Ramos (cell line): Measurements from ENCODE around the gene UBE2D3.

ENCODE experiments used
- in situ Hi-C: fragments of 300-500 bp; cut with MboI; formaldehyde crosslinking; loops from one replicate; pipeline ENCODE4 v1.14.3; 2022; ENCODE audit warnings: low sequenced_read_pairs; ENCODE audit not compliant: unreplicated experiment

UBE2D3 gene

DNA sequence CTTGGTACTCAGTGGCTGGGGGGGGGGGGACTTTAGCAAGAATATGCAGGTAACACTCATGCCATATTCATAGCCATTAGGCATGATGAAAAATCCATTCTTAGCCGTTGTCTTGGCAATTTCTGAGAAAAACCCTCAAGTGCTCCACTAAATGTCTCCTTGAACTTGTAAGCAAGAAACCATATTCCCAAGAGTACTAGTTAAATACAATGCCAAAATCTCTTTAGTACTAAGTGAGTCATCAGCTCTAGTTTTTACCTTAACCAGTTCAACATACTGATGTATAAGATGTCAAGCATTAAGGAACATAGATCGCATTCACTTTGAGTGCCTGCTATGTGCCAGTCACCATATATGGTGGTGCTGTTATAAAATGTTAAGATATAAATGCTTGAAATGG is 27.5 kb downstream of the UBE2D3 start:
- in situ Hi-C loops: no loop called here

DNA sequence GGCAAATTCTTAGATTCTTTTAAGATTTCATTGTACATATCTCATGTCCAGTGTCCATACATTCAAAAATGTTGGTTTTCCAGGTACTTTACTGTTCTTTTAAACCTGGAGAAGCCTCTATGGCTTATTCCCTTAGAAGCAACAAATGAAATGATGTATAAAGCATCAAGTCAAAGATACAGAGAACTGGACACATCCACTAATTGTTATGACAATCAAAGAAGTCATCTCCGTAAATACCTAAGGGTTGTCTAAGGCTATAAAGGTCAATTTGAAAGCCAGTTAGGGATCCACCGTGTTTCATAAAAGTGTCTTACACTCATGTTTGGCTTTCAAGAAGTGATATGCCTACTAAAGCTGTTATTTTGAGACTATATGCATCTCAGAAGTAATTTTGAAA is 32.4 kb downstream of the UBE2D3 start:
- in situ Hi-C loops: no loop called here

DNA sequence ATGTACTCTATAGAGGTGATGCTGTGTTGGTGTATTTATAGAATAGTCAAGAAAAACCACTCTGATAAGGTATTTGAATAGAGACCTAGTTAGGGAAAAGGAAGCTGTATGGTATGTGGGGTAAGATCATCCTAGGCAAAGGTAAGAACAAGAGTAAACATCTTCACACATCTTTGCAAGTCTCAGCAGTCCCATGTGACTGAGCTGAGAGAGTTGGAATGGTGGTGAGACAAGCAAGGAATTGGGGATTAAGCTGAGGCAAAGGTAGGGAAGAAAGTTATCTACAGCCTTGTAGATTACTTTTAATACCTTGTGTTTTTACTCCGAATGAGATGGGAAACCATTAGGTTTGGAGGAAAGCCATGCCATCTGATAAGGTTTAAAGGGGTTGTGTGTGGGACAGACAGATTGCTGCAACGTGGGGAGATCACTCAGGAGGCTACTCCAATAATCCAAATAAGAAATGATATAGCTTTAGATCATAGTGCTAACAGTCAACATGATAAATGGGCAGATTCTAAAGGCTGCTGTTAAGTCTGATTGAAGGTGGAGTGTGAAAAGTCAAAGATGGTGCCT is 34.9 kb downstream of the UBE2D3 start:
- in situ Hi-C loops: no loop called here

DNA sequence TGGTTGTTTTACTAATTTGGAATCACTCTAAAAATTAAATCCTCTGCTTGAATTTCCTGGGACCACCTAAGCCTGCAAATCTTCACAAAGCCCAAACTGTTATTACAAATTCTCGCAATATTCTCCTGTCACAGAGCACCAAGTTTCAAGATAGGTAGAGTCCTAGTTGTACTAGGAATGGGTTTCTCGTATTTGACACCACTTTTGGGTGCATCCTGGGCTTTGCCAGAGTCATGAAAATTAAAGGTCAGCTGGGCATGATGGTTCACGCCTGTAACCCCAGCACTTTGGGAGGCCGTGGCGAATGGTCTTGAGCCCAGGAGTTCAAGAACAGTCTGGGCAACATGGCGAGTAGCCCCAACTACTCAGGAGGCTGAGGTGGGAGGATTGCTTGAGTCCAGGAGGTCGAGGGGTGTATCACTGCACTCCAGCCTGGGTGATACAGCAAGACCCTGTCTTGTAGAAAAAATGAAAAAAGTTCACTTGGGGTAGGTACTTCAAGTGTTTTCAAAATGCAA is 36.0 kb downstream of the UBE2D3 start:
- in situ Hi-C loops: no loop called here

DNA sequence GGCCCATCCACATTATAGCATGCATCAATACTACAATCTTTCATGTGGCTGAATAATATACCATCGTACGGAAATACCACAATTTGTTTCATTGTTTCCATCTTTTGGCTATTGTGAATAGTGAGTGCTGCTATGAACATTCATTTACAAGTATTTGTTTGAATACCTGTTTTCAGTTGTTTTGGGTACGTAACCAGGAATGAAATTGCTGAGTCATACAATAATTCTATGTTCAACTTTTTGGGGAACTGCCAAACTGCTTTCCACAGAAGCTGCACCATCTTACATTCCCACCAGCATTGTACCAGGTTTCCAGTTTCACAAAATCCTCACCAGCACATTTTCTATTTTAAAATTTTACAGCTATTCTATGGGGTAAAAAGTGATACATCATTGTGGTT is 38.0 kb downstream of the UBE2D3 start:
- in situ Hi-C loops: no loop called here

DNA sequence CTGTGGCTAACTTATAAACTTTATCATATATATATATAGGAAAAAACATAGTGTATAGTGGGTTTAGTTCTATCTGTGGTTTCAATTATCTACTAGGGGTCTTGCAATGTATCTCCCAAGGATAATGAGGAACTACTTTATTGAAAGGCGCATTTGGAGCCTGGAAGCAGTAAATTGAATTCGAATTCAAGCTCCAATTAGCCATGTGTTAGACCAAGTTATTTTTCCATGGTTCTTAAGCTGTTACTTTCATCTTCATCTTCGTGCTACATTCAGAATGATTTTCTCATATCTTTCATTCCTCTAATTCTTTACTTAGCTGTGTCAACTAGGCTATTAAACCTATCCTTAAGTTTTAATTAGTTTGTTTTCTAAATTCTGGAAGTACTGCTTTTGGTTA is 39.4 kb downstream of the UBE2D3 start:
- in situ Hi-C loops: no loop called here

DNA sequence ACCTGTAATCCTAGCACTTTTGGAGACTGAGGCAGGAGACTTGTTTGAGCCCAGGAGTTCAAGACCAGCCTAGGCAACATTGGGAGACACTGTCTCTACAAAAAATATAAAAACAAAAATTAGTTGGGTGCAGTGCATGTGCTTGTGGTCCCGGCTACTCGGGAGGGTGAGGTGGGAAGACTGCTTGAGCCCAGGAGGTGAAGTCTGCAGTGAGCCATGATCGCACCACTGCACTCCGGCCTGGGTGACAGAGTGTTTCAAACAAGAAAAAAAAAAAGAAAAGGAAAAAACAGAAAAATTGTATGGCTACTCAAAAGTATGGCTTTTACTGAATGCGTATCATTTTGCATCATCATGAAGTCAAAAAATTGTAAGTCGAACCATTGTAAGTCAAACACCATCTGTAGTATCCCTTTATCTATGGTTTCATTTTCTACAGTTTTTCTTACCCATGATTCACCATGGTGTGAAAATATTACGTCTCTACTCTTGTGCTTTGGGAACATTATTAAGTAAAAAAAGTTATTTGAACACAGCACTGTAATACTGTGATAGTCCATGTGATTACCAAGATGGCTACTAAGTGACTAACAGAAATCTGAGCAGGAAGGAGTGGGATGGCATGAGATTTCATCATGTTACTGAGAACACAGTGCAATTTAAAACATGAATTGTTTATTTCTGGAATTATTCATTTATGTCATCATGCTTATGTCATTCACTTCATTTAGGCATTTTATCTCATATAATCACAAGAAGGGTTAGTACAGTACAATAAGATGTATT is 40.1 kb downstream of the UBE2D3 start:
- in situ Hi-C loops: no loop called here

DNA sequence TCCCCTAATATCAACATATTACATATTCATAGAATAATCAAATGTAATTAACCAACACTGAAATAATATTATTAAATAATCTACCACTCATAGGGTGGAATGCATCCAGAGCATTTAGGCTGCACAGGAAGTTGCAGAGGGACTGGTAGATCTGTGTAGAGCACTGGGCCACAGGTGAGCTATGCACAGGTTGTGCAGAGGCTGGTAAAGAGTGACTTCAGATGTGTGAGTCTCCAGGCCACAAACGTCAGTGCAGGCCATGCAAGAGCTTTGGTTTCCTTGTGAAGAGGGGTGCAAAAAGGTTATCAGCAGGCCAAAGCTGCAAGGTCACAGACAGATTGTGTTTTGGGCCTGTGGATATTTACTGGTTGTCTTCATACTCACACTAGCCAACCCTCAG is 41.1 kb downstream of the UBE2D3 start:
- in situ Hi-C loops: no loop called here

DNA sequence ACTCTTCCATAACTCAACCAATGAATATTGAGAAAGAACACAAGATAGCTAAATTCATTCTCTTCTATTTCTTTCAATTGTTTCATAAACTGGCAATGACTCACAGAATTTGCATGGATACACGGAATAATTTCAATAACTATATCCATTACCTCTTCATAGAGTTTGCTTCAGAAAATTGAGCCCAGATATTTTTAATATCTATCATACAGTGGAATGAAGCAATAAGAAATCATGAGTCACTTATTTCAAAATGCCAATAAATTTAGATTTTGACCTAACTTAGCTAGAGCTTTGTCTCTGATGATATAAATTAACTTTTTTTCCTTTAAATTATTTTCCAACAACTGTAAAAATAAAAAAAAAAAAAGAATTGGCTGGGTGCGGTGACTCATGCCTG is 44.3 kb downstream of the UBE2D3 start:
- in situ Hi-C loops: no loop called here

DNA sequence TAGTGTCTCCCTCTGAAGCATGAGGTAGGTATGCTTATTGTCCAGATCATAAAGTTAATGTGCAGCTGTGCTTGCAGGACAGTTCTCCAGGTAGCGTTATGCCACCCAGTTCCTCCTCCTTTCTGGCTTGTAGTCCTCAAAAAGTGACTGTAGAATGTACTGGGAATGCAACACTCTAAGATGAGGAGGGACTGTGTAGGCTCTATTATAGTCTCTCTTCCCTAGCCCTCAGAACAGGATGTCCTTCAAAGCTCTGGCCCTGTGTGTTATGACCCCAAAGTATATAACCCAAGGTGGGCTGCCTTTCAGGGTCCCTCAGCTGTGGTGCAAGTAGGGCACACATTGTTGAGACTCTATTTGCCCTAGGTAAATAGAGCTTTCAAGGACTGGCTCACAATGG is 45.8 kb downstream of the UBE2D3 start:
- in situ Hi-C loops: no loop called here

DNA sequence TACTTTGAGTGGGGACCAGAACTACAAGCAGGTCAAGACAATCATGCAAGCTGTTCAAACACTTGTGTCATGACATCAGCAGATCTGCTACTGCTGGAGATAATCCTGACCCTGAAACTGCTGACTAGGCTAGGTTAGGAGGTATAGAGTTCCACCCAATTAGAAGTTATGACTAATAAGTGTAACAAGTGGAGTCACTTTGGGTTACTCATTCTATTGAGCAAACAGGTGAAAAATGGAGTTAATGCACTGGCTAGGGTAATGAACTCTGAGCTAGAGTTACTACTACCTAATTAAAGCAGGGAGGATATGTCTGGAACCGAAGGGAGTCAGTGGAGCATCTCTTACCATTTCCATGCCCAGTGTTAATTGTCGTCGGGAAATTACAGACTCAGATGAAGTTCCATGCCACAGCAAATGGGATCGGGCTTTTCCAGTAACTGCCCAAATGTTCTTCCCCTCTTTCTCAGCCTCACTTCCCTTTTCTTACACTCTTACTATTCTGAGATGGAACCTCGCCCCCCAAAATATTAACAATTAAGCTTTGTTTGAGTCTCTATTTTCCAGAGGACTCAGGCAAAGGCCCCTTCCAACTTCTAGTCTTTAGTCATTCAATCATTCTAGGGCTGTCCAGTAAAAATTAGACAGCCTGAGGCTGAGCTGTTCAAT is 46.7 kb downstream of the UBE2D3 start:
- in situ Hi-C loops: no loop called here

DNA sequence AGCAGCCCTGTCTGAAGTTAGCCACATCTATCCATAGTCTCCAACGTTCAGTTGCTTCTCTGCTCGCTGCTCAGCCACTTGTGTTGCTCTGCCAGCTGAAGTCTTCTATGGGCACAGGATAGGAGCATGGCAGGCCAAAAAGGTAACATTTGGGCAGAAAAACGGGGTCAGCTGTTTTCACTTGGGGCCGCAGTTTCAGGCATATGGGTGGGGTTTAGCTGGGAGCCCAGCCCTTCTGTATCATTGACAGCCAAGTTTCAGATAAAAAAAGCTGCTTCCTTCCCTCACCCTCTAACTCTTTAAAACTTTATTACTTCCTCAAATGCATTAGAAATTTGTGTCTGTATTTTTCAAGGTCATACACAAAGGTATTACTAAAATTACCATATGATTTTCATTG is 48.1 kb downstream of the UBE2D3 start:
- in situ Hi-C loops: no loop called here

DNA sequence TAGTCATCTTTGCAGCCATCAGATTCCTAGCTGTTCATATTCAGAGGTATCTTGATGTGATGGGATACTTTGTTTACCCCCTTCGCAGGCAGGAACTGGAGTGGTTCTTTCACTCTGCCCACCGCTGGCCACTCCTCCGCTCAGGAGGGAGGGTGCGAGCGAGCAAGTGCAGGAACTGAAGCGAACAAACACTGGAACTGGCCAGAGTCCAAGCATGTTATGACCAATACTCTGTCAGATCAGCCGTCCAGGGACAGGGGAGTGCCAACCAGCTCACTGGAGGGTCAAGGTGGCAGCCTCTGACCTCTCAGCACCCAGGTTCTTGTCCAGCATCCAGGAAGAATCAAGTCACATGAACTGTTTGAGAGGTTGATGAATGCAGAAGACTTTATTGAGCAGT is 48.6 kb downstream of the UBE2D3 start:
- in situ Hi-C loops: no loop called here

DNA sequence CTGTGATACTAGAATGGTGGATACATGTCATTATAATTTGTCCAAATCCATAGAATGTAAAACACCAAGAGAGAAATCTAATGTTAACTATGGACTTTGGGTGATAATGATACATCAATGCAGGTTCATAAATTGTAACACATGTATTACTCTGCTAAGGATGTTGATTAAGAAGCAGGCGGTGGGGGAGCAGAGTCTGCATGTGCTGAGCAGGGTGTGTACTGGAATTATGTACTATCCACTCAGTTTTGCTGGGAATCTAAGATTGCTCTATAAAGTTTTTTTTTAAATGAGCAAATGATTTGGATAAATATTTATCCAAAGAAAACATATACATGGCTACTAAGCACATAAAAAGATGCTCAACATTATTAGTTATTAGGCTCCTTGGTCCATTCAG is 51.5 kb downstream of the UBE2D3 start:
- in situ Hi-C loops: no loop called here

DNA sequence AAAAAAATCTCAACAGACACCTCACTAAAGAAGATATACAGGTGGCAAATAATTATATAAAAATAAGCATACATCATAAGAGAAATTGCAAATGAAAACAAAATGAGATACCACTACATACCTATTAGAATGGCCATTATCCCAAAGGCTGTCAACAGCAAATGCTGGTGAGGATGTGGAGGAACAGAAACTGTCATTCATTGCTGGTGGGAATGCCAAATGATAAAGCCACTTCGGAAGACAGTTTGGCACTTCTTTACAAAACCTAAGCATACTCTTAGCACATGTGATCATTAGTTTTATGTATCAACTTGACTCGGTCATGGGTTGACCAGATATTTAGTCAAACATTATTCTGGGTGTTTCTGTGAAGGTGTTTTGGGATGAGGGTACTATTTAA is 53.1 kb downstream of the UBE2D3 start:
- in situ Hi-C loops: no loop called here

DNA sequence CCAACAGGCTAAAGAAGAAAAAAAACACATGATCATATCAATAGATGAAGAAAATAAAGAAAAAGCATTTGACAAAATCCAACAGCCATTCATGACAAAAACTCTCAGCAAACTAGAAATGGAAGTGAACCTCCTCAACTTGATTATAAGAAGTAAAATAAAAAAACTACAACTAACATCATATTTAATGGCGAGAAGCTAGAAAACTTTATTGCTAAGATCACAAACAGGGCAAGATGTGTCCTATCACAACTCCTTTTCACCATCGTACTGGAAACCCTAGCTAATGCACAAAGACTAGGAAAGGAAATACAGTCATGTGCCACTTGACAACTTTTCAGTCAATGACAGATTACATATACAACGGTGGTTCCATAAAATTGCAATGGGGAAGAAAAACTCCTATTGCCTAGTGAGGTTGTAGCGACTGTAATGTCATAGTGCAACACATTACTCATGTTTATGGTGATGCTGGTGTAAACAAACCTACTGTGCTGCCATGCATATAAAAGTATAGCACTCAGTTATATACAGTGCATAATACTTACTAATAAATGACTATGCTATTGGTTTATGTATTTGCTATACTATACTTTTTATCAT is 54.5 kb downstream of the UBE2D3 start:
- in situ Hi-C loops: no loop called here

DNA sequence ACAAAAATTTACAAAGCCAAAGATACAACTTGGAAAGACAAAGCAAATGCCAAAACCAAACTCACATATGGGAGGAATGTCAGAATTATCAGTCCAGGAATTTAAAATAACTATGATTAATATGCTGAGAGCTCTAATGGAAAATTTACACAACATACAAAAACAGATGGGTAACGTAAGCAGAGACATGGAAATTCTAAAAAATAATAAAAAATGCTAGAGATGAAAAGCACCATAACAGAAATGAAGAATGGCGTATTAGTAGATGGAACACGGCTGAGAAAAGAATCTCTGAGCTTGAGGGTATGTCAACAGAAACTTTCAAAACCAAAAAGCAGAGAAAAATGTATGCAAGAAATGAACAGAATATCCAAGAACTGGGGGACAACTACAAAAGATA is 62.5 kb downstream of the UBE2D3 start:
- in situ Hi-C loops: no loop called here

DNA sequence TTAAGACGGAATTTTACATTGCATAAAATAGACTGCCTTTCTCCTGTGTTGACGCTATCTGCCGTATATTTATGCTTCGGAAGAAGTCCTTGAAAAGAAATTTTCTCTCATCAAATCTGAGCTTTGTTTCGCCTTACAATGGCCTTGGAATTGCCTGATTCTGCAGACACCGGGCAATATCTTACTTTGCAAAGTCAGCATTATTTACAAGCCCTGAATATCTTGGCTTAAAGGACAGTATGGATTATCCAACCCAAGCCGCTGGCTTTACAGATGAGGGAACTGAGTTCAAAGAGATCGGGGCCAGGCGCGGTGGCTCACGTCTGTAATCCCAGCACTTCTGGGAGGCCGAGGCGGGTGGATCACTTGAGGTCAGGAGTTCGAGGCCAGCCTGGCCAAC is 65.4 kb downstream of the UBE2D3 start:
- in situ Hi-C loops: no loop called here

DNA sequence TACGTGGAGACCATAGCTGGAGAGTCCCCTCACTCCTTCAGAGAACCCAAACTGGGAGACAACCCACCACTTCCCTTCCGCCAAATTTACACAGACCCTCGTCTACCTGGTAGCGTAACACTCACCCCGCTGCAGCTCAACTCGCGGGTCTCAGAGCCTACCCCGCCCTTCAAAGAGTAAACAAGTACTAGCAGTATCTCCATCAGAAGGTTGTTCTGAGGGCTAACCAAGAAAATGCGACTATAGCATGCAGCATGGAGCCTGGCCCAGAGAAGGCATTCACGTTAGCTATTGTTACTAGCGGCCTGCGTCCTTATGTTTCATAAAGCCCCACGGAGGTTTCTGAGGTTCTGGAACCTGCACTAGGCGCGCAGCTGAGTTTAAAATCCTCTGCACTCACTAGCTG is 66.1 kb downstream of the UBE2D3 start:
- in situ Hi-C loops: no loop called here

DNA sequence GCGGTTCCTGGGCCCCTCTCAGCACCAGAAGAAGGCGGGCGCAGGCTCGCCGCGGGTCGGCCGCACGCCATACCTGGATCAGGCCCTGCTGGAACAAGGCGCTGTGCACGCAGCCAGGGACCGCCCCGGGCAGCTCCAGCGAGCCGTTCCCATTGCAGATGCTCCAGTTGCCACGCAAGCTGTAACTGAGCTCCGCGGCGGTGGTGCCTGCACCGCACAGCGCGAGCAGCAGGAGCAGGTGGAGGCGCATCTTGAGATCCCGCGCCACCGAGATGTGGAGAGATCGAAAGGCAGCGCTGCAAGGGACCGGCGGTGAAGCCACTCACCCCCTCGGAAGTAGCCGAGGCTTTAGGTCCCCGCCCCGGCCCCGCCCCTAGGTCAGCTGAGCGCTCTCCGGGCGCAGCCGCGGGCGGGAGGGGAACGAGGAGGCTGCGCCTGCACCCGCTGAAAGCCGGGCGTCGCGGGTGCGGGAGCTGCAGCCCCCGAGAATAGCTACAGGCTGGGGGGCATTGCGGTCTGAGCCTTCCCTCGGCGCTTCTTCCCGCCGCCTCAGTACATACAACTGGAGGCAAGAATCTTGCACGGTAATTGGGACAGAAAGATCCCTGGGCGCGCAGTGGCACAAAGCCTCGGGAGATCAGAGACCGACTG is 66.6 kb downstream of the UBE2D3 start, which contains the start of gene MANBA:
TSS of gene MANBA (minus strand) at position 324 of the 651 bp plus-strand sequence. CDS start at position 250, 74 bp downstream.
- in situ Hi-C loops: no loop called here
